RWPE1 (cell line): ENCODE data around the gene APBA2.

Experiments
- CTCF ChIA-PET: fragments of 350-600 bp; sonication (Branson Sonifier 250); formaldehyde crosslinking; extraction: SDS; loops from one replicate; lab custom pipeline; 2021; lab: Yijun Ruan, JAX
- POLR2A ChIA-PET: fragments of 400-600 bp; formaldehyde crosslinking; extraction: SDS; loops from one replicate; lab custom pipeline; 2020; ENCODE audit warnings: antibody characterized with exemption; ENCODE audit not compliant: low non-redundant PET; lab: Yijun Ruan, JAX
- DNase-seq: peaks from one replicate; pipeline ENCODE4 v3.0.0; 2012; ENCODE audit warnings: low spot score
- H3K27ac ChIP-seq: fragments of 450-650 bp; 2 replicates; pipeline ENCODE4 v1.5.1; 2017
- TF ChIP-seq, protein P1 (sequence below): fragments of 450-650 bp; conservative IDR thresholded peaks from 2 replicates; pipeline ENCODE4 v1.5.1; 2017; ENCODE audit warnings: low read depth, mild to moderate bottlenecking

Gene APBA2

DNA sequence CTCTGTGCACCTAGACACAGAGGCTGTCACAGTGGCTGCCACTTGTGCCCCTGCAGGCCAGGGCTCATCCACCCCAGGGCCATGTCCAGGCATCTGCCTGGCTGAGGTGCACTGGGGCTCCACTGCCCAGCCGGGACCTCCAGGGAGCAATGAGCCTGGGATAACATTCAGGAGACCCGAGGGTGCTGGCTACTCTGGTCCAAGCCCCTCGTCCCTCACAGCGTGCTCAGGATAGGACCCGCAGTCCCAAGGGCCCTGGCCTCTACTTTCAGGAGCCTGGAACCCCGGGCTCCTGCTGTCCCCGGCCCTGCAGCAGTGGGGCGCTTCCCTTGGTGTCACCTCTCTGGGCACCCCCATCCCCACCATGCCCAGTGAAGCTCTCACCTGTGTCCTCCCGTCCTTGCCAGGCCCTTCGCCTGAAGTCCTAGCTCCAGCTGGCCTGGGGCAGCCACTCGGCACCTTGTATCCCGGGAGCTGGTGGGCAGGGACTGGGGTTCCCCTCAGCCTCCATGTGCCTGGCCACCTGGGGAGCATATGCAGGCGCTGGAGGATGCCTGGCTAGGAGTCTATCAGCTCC lies 226.0 kb downstream of the APBA2 start:
- TF ChIP-seq, protein P1, sequence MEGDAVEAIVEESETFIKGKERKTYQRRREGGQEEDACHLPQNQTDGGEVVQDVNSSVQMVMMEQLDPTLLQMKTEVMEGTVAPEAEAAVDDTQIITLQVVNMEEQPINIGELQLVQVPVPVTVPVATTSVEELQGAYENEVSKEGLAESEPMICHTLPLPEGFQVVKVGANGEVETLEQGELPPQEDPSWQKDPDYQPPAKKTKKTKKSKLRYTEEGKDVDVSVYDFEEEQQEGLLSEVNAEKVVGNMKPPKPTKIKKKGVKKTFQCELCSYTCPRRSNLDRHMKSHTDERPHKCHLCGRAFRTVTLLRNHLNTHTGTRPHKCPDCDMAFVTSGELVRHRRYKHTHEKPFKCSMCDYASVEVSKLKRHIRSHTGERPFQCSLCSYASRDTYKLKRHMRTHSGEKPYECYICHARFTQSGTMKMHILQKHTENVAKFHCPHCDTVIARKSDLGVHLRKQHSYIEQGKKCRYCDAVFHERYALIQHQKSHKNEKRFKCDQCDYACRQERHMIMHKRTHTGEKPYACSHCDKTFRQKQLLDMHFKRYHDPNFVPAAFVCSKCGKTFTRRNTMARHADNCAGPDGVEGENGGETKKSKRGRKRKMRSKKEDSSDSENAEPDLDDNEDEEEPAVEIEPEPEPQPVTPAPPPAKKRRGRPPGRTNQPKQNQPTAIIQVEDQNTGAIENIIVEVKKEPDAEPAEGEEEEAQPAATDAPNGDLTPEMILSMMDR, result no peak
- CTCF ChIA-PET, result no interaction called here
- POLR2A ChIA-PET, result no interaction called here
- no peak for DNase-seq
- H3K27ac ChIP-seq, result no peak overlapping the region

DNA sequence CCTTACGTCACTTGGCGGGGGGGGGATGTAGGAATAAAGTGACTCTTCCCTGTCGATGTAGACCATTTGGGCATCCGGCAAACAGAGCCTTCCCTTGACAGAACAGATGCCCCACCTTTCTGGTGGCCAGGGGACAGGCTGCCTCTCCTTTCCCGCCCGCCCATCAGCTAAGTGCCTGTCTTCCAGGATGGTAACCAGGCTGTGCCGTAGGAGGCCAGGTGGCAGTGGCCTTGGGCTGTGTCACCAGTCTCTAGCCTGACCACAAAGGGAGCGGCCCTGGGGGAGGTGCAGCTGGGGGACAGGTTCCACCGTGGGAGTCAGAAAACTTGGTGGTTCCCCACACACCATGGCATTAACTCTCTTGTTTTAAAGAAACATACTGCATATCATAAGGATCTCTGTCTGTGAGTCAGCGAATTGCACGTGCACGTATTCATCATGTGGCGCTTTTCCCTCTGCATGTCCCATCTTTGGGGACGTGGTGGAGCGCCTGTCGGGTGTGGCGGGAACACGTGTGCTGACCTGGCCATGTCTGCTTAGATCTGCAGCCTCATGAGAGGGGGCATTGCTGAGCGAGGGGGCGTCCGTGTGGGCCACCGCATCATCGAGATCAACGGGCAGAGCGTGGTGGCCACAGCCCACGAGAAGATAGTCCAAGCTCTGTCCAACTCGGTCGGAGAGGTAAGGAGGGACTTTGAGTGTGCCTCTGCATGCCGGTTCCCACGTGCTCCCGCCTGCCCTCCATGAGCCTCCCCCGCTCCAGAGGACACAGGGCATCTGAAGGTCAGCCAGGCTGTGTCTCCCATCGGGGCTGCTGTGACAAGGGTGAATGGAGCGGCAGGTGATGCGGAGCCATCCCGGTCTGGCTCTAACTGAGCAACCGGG lies 227.8 kb downstream of the APBA2 start:
- ChIA-PET CTCF (no interaction called here), POLR2A (no interaction called here)
- DNase-seq, result no peak
- TF ChIP-seq, protein P1, result no peak
- no peak overlapping the region for H3K27ac ChIP-seq

DNA sequence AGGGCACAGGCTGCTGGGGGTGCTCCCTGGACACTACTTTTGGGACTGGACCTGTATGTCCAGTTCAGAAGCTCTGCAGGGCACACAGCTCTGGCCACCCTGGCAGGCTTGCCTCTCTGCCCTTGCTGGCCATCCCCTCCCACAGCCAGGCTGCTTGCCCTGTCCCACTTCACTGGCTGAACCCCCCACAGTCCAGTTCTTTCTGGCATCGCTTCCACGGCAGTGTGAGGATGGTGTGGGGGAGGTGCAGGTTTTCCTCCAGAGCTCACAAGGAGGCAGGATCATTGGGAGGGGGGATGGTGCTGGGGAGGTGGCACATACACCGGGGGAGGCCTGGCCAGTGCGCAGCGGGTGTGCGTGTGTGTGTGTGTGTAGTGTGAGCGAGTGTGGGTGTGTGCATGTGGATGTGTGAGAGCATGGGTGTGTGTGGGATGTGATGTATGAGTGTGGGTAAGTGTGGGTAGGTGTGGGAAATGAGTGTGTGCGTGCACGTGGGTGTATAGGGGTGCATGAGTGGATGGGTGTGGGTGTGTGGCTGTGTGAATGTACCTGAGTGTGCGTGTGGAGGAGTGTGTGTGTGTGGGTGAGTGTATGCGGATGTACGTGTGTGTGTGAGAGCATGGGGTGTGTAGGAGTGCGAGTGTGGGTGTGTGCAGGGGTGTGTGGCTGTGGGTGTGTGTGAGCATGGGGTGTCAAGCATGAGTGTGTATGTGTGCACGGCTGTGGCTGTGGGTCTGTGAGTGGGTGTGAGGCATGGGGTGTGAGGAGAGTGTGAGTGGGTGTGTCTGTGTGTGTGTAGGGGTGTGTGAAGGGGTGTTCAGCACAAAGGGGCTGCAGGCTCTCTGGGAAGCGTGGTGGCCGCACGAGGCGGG lies 228.7 kb downstream of the APBA2 start:
- no peak overlapping the region for H3K27ac ChIP-seq
- TF ChIP-seq, protein P1, result no peak
- ChIA-PET POLR2A (no interaction called here), CTCF (interaction anchor here (0.5 kb wide), 1 partner anchor 156 kb away, joined by 4 read pairs; no protein-coding TSS in a partner anchor)
- no peak for DNase-seq

DNA sequence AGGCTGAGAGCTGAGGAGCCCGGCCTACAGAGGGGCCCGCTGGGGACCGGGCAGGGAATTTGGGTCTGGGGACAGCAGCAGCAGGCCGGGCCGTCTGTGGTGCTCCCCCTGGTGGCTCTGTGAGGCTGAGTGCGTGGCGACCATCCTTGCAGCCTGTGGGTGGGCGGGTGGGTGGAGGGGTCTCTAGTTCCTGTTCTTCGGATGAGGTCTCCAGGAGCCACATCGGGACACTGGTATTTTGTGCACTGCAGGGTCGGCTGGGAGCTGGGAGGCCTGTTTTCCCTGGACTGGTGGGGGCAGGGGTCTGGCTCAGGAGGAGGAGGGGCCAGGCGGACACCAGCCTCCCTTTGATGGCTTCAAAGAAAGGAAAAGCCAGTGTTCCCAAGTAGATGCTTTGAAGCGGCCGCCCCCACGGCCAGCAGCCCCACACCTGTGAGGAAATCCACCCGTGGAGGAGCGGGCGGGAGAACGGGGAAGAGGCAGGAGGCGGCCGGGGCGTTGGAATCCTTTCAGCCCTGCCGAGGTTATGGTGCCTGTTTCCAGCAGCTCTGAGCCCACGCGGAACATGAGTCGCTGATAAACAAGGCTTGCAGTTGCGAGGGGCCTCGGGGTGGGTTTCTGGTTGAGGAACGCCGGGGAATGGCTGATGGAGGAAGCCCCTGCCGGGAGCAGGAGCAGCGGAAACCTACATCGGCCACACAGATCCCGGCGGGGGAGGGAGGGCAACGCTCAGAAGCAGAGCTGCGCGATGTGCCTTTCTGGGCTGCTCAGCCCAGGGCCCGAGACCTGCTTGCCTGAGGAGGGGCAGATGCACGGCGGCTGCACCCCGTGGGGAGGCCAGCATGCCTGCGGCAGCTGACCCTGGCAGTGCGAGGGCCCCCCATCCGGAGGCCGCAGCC lies 229.6 kb downstream of the APBA2 start:
- H3K27ac ChIP-seq, result no peak overlapping the region
- ChIA-PET CTCF (interaction anchor here (0.5 to 0.7 kb wide), 2 partner anchors 33 to 157 kb away, joined by 3 to 4 read pairs; no protein-coding TSS in a partner anchor), POLR2A (no interaction called here)
- TF ChIP-seq, protein P1, result peak; percentile 26
- DNase-seq, result no peak

DNA sequence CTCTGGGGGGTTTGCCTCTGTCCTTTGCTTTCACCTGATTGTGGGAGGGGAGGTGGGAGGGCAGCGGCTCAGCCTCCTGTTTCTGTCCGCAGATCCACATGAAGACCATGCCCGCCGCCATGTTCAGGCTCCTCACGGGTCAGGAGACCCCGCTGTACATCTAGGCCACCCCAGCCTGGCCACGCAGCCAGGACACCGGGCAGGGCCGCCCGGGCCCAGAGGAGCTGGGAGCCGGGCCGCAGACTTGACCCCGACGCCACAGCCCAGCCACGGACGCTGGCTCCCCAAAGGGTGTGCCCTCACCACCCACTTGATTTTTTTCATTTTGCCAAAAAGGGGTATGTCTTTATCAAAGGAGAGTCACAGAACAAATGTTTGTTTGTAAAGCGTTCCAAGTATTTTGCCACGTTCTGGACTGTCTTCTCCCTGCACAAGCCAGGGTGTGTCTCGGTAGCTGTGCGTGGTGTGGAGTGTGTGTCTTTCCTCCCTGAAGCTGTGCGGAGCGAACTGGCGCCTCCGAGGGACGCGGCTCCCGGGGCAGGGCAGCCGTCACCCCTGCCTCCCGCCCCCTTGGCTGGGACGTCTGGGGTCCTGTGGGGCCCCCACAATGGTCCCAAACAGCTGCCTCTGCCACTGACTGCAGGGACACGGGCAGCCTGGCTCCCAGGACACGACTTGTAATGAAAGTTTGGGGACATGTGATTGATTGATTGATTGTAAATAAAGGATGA lies 231.4 kb downstream of the APBA2 start:
- POLR2A ChIA-PET, result no interaction called here
- no peak for DNase-seq
- H3K27ac ChIP-seq, result no peak overlapping the region
- CTCF ChIA-PET, result interaction anchor here (0.7 kb wide), 1 partner anchor 315 kb away, joined by 4 read pairs; no protein-coding TSS in a partner anchor
- TF ChIP-seq, protein P1, result no peak
